A673 (cell line): ENCODE results near the gene PHF12.

Experiments
- EZH2 ChIP-seq: fragments of 200-600 bp; sonication (generic); IDR thresholded peaks from 2 replicates; pipeline ENCODE4 v1.6.1; 2017; ENCODE audit warnings: borderline replicate concordance, low read depth, mild to moderate bottlenecking, mixed read lengths, antibody characterized with exemption, low read length; ENCODE audit not compliant: poor library complexity, severe bottlenecking
- TF ChIP-seq, protein P1 (sequence below): fragments of 300-800, 200-600 bp; sonication (generic); conservative IDR thresholded peaks from 2 replicates; pipeline ENCODE4 v1.5.1; 2017; ENCODE audit warnings: low read depth, mild to moderate bottlenecking, antibody characterized with exemption, low read length, moderate library complexity, mixed read lengths

DNA sequence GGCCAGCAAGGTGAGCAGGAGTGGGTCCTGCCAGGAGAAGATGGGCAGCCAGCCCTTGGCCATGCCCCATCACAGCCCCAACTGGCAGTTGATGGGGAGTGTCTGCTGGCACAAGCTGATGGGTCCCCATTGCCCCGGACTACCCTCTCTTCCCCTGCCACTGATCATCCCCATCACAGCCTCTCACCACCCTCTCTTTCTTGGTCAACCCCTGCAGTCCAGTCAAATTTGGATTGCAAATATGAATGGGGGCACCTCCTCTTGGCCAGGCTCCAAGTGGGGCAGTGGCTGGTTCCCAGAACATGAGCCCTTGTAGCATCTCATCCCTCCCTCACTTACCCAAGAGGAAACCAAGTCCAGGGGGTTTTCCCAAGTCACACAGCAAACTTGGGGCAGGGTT lies 37.2 kb upstream of the PHF12 start:
- TF ChIP-seq, protein P1, sequence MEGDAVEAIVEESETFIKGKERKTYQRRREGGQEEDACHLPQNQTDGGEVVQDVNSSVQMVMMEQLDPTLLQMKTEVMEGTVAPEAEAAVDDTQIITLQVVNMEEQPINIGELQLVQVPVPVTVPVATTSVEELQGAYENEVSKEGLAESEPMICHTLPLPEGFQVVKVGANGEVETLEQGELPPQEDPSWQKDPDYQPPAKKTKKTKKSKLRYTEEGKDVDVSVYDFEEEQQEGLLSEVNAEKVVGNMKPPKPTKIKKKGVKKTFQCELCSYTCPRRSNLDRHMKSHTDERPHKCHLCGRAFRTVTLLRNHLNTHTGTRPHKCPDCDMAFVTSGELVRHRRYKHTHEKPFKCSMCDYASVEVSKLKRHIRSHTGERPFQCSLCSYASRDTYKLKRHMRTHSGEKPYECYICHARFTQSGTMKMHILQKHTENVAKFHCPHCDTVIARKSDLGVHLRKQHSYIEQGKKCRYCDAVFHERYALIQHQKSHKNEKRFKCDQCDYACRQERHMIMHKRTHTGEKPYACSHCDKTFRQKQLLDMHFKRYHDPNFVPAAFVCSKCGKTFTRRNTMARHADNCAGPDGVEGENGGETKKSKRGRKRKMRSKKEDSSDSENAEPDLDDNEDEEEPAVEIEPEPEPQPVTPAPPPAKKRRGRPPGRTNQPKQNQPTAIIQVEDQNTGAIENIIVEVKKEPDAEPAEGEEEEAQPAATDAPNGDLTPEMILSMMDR = no peak
- TF ChIP-seq EZH2 = no peak
